Superior temporal gyrus (tissue), 1 donor: ENCODE data around the gene ATOH8.

Source experiments
- DNase-seq: peaks from one replicate; pipeline ENCODE4 v3.0.0-alpha.2; 2016; ENCODE audit errors: extremely low spot score

ATOH8 gene

DNA sequence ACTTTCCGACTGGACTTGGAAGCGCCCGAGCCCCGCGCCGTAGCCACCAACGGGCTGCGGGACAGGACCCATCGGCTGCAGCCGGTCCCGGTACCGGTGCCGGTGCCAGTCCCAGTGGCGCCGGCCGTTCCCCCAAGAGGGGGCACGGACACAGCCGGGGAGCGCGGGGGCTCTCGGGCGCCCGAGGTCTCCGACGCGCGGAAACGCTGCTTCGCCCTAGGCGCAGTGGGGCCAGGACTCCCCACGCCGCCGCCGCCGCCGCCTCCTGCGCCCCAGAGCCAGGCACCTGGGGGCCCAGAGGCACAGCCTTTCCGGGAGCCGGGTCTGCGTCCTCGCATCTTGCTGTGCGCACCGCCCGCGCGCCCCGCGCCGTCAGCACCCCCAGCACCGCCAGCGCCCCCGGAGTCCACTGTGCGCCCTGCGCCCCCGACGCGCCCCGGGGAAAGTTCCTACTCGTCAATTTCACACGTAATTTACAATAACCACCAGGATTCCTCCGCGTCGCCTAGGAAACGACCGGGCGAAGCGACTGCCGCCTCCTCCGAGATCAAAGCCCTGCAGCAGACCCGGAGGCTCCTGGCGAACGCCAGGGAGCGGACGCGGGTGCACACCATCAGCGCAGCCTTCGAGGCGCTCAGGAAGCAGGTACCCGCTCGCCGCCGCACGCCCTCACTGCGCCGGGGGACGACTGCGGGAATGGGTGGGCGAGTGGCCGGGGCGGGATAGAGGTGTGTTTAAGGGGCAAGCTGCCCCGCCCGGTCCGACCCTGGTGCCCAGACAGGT lies 713 bp downstream of the ATOH8 start:
- no peak for DNase-seq

DNA sequence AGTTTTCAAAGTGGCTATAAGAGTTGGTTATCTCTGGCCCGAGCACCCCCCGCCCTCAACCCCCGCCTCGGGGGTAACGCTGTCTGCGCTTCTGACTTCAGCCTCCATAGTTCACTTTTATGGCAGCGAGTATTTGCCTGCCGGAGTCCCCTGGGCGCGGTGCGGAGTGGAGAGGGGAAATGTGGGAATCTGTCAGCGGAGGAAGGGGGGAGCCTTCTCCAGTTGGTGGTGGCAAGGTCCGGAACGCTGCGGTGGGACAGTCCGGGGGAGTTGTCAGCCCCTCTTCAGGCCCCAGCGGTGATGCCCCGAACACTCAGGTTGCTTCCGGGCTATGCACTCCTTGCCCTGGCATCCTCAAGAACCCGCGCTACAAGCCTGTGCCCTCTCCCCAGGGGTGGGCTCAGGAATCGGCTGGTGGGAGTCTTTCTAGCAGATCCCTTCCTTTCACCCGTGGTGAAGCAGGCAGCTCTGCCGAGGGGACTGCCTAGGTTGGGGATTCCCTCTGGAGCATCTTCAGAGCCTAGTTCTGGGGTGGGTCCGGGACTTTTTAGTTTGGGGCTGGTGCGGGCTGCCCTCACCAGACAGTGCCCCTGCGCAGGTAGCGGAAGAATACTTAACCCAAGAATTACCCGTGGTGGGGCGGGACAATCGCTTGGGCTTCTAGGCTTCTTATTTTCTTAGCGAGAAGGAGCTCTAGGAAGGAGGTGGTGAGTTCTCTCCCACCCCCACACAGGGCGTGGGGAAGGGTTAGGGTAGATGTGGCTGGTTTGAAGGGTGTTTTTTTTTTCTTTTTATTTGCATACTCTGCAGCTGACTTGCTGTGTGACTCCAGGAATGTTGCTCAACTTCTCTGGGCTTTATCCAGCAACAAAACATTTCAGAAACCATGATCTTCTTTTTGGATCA lies 1.6 kb downstream of the ATOH8 start:
- no peak for DNase-seq

DNA sequence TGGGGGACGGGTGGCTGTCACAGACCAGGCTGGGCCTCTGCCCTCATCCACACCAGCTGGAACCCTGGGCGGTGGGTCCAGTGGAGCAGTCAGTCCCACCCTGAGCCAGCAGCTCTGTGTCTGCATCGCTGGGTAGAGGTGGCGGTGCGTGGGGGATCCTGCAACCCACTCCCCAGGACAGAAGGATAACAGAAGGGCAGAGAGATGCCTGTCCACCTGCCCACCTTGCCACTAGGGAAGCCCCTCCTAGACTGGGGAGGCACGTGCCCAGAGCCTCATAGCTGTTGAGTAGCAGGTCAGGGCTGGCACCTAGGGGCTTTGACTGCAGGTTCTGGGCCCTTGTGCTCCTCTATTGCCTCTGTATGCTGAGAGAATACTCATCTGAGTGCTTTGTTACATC lies 2.4 kb downstream of the ATOH8 start:
- no peak for DNase-seq

DNA sequence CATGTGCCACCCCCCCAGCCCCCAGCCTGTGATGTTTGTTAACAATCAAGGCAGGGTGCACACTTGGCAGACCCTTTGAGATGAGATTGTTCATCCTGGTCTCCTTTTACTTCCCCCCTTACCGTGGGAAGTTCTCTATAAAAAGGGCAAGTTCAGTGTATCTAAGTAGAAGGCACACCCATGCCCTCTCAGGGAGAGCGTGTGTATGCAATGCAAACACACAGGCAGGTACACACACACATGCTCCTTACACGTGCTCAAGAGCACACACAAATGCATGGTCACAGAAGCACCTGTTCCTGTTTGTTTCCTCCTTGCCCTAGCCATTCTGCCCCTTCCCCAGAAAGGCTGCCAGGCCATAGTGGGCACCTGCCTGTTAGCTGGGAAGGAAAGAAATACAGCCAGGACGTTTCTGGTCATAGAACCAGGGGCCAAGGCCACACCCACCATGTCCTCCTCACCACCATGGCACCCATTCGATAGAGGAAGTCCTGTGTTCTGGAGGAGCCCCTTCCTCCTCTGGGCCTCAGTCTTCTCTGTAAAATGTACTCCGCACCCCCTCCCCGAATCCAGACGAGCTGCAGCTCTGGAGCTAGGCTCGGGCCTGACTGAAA lies 3.1 kb downstream of the ATOH8 start:
- no peak for DNase-seq

DNA sequence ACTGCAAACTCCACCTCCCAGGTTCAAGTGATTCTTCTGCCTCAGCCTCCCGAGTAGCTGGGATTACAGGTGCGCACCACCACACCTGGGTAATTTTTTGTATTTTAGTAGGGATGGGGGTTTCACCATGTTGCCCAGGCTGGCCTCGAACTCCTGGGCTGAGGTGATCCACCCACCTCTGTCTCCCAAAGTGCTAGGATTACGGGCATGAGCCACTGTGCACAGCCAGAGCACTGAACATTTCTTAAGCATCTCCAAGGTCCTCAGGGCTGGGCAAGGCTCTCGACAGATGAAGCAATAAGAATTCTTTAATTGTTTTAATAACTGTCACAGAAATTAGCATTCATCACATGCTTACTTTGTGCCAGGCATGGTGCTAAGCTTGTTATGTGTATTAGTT lies 4.1 kb downstream of the ATOH8 start:
- no peak for DNase-seq

DNA sequence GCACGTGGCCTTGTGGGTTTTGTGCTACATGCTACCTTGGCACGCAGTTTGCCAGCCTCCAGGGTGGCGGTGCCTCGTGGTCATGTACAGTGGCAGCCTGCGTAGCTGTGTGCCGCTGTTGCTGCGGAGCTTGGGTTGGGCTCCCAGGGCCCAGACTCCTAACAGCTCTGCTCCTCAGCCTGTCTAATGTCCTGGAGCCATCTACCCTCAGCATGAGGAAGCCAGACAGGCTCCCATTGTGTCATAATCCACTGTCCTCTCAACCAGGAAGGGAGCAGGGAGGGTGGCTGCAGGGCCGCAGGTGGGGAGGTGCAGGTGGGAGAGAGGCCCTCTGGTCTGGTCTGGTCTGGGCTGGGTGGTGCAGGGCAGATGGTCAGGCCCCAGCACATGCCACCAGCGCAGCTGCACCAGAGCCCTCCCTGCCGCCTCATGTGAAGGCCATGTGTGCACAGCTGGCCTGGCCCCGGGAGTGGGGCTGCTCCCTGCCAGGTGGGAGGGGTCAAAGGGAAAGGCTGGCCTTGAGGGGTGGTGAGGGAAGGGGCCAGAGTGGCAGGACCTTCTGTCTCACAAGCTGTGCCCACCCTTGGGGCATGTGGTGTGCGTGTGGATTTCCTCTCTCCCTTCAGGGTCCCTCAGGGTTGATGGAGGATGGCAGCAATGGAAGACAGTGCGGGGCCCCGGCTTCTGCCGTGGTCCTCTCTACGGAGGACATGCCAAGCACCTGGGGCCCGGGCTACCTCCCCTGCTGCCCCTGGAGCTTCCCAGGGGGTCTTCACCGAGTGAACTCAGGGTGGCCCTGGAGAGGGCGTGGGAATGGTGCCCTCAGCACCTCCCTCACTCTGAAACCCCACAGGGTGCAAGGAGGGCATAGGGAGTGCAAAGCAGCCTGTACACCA lies 4.8 kb downstream of the ATOH8 start:
- DNase-seq: no peak

DNA sequence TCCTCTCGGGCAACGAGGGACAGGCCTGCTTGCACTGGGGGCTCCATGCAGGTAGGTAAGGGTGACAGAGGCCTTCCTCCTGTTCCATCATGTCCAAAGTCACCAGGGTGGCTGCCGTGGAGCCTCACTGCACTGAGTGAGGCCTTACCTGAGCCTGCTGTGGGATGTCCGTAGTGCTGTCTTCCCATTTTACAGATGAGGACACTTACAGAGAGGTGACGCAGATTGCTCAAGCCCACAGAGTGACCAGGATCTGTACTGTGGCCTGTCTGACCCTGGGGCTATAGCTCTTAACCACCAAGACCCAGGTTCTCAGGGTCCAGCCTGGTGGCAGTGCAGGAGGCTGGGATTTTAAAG lies 5.4 kb downstream of the ATOH8 start:
- DNase-seq: no peak

DNA sequence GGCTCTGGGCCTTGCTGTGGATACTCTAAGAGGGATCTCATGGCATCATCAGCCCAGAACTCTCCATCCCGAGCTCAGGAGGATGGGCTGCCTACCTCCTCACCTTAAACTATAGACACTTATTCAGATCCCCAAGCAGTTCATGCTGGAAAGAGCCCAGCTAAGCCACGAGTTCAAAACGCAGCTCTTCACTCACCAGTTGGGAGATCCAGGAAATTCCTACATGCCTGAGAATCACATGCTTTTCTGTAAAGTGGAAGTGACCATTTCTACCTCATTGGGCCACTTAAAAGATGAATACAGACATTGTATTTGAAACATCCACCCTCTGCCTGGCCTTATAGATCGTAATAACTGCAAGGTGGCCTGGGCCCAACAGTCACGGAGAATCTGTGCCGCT lies 6.6 kb downstream of the ATOH8 start:
- DNase-seq: no peak

DNA sequence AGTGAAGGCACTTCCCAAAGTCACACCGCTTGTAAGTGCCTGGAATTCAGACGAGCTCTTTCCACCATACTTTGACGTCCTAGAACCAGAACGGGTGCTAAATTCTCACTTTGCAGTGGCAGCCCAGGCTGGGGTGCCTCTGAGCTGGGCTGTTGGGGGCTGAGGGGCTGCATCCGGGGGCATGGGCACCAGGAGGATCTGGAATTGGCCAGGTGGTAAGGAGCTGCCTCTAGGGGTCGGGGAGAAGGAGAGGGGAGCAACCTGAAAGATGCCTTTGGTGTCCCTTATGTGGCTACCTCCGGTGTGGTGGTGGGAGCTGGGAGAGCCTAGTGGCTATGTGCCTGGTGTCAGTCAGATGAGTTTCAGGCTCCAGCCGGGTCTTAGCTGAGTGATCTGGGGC lies 7.1 kb downstream of the ATOH8 start:
- no peak for DNase-seq

DNA sequence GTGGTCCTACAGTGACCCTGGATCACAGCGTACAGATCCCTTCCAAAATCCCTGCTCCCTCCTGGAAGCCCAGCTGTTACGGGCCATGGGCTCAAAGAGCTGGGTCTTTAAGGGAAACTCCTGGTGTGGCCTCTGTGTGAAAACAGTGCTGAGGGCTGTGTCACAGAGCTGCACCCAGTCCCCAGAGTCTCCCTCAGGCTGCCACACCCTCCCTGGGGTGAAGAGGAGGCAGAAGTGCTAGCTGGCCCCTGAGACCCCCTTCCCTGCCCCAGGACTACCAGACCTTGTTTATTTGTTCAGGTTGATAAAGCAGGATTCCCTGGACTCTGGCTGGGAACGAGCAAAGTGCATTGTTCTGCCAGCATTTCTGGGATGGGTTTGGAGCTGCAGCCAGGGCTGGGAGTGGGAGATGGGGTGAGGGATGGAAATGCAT lies 7.7 kb downstream of the ATOH8 start:
- DNase-seq: no peak

DNA sequence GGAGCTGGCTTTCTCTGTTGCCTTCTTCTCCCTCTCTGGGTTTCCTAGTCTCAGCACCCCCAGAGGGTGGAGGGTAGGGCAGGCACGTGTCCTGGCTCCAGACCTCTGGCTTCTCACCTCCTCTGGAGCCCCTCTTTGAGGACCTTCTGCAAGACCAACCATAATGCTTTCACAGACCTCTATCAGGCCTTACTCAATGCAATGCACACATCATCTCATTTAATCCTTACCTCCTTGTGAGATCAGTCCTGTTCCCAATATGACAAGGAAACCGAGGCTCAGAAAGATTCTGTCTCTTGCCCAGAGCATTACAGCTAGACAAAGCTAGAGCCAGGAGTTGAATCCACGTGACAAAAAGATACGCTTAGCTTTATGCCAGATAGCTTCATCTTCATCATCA lies 8.2 kb downstream of the ATOH8 start:
- DNase-seq: no peak

DNA sequence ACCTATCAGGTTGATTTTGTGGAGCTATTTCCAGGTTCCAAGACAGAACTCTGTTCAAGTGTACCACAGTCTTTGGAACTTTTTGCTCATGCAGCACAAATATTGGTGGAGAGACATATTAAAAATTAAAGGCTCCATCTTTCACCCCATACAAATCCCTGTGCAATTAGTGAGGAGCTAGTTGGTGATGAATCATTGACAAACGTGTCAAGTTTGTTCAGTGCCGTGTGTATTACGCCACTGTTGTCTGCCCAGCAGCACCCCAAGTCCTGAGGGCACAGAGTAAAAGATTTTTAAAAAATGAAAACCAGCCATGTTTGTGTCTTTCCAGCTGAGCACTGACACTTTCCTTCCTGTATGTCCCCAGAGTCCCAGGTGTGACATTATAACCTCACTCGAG lies 9.3 kb downstream of the ATOH8 start:
- DNase-seq: no peak

DNA sequence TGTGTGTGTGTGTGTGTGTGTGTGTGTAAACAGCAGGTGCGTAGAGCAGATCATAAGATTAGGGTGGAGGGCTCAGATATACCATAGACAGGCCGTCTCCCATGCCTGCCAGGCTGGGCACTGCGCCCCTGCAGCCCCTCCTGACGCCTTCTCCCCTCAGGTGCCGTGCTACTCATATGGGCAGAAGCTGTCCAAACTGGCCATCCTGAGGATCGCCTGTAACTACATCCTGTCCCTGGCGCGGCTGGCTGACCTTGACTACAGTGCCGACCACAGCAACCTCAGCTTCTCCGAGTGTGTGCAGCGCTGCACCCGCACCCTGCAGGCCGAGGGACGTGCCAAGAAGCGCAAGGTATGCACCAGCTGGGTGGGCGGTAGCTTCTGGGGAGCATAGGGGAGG lies 10.0 kb downstream of the ATOH8 start:
- DNase-seq: no peak

DNA sequence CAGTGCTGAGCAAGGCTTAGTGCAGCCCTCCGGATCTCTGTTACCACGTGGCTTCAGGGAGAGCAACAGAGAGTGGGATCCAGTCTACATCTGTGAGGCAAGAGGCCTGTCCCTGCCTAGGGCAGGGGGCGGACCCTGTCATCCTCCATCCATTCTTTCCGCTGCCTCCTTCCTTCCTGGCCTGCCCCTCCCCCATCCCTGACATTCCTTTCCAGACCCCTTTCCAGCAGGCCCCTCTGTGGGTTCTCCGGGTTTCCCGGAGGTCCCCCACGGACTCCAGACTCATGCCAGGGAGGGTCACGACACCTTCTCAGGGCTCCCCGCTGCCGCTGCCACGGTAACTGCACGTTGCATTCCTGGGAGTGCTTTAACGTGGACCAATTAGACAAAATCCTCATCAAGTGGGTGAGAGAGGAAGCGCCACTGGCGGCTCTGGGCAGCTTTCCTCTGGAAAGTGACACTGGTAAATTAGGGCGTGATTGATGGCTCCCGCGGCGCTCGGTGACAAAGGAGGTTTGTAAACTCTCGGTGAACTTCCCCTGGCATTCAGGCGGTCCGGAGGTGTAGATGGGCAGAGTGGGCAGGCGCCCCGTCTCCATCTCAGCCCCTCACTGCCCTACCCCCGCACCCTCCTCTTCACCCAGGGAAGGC lies 11.4 kb downstream of the ATOH8 start:
- peak; percentile 7 for DNase-seq

DNA sequence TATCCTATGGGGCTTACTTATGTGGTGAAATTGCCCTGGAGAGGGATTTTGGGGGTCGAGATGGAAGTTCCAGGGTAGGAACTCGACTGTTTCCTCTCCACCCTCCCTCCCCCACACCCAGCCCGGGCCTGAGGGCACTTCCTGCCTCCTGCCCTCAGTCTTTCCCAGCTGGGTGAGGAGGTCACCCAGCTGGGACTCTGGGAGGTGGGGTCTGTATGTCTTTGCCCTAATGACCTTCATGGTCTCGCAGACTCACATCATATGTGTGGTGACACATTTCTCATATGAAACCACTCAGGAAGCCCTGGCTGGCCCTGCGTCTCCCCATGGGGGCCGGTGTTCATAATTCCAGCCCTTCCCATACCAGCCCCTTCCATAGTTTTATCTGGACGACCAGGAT lies 12.4 kb downstream of the ATOH8 start:
- DNase-seq: peak; percentile 2

DNA sequence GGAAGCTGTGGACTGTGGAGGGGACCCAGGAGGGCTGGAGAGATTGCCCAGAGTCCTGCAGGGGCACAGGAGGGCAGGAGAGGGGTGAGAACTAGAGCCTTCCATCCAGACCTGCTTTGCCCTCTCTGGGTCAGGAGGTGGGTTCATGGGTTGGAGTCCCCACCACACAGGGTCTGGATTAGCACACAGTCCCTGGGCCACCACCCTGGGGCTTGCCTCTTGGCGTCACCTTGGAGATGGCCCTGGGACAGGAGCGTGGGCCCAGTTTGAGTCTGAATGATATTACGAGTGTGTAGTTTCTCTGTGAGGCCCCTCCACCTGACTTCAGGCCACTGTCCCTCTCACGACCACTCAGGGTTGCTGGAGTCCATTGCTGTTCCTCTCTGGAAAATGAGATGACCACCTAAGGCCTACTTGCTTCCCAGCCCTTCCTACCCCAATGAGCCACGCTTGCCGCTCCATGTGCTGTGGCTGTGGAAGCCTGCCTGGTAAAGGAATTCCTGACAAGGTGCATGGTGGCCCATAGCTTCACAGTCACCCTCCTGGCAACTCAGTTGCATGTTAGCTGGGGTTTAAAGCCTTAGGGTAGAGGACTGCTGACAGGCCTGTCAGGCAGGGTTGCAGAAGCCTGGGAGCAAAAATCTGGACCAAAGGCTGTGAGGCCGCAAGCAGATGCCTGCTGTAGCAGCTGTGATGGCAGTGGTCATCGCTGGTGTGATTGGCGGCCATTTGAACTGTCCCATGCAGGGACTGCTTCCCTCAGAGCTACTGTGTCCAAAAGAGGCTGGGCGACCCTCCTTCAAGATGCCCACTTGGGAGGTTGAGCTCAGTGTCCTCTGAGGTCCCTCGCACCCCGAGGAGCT lies 14.2 kb downstream of the ATOH8 start:
- DNase-seq: no peak

DNA sequence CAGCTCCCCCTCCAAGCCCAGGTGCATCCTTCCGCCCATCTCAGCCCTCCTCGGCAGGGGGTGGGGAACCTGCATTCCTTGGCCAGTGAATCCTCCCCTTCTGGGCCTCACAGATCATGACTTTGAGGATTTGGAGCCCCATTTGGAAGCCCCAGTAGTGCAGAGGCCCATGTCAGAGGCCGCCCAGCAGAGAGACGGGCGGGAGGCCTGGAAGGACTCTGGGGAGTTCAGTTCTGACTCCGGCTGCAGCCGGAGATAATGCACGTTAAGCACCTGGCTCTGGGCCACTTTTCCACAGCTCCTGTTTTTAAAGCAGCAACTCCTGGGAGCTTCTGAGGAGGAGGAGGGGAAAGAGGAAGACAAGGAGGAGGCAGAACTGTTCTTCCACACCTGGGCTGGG lies 14.9 kb downstream of the ATOH8 start:
- DNase-seq: no peak

DNA sequence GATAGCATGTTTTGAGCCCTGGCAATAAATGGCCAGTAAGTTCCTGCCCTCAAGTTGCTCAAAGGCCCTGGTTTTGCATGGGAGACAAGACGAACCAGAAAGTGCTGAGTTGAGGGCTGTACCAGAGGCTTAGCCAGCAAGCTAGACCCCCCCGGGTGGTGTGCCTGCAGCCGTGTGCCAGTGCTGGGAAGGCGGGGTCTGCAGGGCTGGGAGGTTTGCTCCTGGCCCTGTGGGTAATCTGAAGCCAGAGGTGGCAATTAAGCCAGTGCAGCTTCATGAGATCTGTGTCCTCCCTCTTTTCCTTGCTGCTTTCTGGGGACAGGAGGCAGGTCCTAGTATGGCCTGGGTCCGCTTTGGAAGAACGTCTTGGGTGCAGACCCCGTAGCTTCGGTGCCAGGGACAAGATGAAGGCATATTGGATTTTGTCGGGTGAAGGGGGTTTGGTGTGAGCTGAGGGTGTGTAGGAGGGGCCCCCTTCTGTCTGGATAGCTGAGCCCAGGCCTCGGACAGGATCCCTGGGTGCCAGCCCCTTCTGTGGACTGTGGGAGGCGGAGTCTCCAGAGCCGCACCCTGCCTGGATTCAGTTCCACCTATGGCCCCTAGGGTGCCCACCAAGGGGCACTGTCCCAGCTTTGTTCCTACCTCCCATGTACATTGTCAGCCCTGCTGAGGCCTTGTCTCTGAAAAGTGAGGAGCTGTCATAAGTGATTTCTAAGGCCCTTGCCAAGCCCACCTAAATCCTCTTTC lies 15.6 kb downstream of the ATOH8 start:
- peak; percentile 2 for DNase-seq

DNA sequence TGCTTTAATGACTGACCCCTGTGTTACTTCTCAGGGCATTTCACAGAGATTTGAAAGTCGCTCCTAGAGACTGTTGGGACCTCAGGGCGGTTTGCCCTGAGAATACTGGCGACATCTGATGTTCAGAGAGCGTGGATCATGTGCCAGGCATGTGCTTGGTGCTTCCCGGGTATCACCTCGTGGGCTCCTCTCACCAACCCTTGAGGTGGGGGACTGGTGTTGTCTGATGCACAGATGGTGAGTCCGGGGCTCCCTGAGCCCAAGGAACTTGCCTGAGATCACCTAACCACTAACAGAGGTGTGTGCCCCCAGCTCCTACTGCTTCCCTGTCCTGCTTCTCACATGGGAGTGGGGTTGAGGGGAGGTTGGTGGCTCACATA lies 16.2 kb downstream of the ATOH8 start:
- peak; percentile 3 for DNase-seq

DNA sequence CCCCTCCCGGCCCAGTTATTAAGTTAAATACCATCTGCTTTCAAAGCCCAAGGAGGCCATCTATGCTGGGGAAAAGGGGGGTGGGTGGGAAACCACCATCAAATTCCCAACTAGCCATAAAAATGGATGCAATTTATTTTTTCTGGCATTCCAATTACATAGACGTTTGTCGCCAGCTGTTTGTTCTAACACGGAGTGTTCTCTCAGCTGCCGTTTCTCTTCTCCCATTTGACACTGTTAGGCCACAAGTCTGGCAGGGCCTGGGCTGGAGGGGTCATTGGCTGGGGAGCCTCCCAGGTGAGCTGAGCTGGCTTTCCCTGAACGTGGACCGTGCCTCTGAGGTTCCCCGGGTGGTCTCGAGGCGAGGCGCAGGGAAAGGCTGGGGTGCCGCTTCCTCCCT lies 16.6 kb downstream of the ATOH8 start:
- peak; percentile 3 for DNase-seq
